H1 (cell line): ENCODE data around the gene SVIL. TPM values are rescaled to one million over a fixed set of nuclear protein-coding genes. Genes with fewer than 3 reads are reported as not detected.

Experiments used
- CTCF ChIA-PET: fragments of 300-600 bp; sonication (Branson Sonifier 250); formaldehyde crosslinking; loops from one replicate; lab custom pipeline; 2021; ENCODE audit not compliant: partially characterized antibody; lab: Charles Lee
- POLR2A ChIA-PET: fragments of 300-600 bp; sonication (Branson Sonifier 250); formaldehyde crosslinking; loops from one replicate; lab custom pipeline; 2021; ENCODE audit warnings: inconsistent platforms; ENCODE audit not compliant: partially characterized antibody; lab: Charles Lee
- DNase-seq, 2 experiments: peaks; one replicate each; pipeline versions ENCODE4 v3.0.0 to v3.0.0-alpha.2; 2010 to 2022; ENCODE audit warnings: low spot score in 2 of 2, low read depth in 1 of 2, mixed read lengths in 1 of 2
- FAIRE-seq: peaks from 2 replicates; lab custom pipeline; 2011; peaks lifted over from hg19 to GRCh38; lab: Jason Lieb, UNC
- H2AFZ ChIP-seq: 2 replicates; pipeline ENCODE4 v1.8.1; 2012; ENCODE audit warnings: low read length, inconsistent platforms
- H2AK5ac ChIP-seq: 2 replicates; pipeline ENCODE4 v1.6.1; 2013; ENCODE audit warnings: low read depth, low read length
- H2BK120ac ChIP-seq: replicated peaks from 2 replicates; pipeline ENCODE3; 2013; ENCODE audit warnings: low read depth, low read length, inconsistent platforms
- H2BK12ac ChIP-seq: 2 replicates; pipeline ENCODE4 v1.6.1; 2013; ENCODE audit warnings: low read depth, low read length
- H2BK15ac ChIP-seq: 2 replicates; pipeline ENCODE4 v1.6.1; 2013; ENCODE audit warnings: low read length
- H2BK20ac ChIP-seq: 2 replicates; pipeline ENCODE4 v1.6.1; 2013; ENCODE audit warnings: low read length
- H2BK5ac ChIP-seq: 2 replicates; pipeline ENCODE4 v1.6.1; 2013; ENCODE audit warnings: low read depth, low read length
- H3K14ac ChIP-seq: 2 replicates; pipeline ENCODE4 v1.6.1; 2013; ENCODE audit warnings: inconsistent platforms; ENCODE audit not compliant: insufficient read length
- H3K18ac ChIP-seq: 2 replicates; pipeline ENCODE4 v1.6.1; 2013; ENCODE audit warnings: low read length; ENCODE audit errors: extremely low read depth
- H3K23ac ChIP-seq: 2 replicates; pipeline ENCODE4 v1.6.1; 2013; ENCODE audit warnings: inconsistent platforms; ENCODE audit not compliant: insufficient read length
- H3K23me2 ChIP-seq: 2 replicates; pipeline ENCODE4 v1.6.1; 2013; ENCODE audit warnings: low read depth, low read length
- H3K27ac ChIP-seq: 2 replicates; pipeline ENCODE4 v1.6.1; 2011; ENCODE audit warnings: low read depth, low read length, inconsistent platforms
- H3K27me3 ChIP-seq, 4 experiments: replicated peaks in 1 of 4; 1 replicate in 1 of 4; 2 replicates in 3 of 4; pipeline versions ENCODE4 v1.6.1 to v1.8.1; 2011 to 2013; ENCODE audit warnings: low read length in 3 of 4, mild to moderate bottlenecking in 3 of 4, inconsistent platforms in 2 of 4, mixed read lengths in 2 of 4, moderate library complexity in 1 of 4; ENCODE audit not compliant: control insufficient read depth in 3 of 4, insufficient read depth in 3 of 4; ENCODE audit errors: extremely low read depth in 1 of 4
- H3K36me3 ChIP-seq, 4 experiments: 2 replicates each; pipeline versions ENCODE4 v1.6.1 to v1.8.1; 2011 to 2013; ENCODE audit warnings: mild to moderate bottlenecking in 4 of 4, low read length in 3 of 4, moderate library complexity in 2 of 4, control low read depth in 1 of 4, inconsistent platforms in 1 of 4; ENCODE audit not compliant: insufficient read depth in 4 of 4, control insufficient read depth in 2 of 4
- H3K4ac ChIP-seq: replicated peaks from 2 replicates; pipeline ENCODE3; 2013; ENCODE audit warnings: low read length, low read depth, mixed read lengths, inconsistent platforms; ENCODE audit not compliant: insufficient read length
- H3K4me1 ChIP-seq, 4 experiments: replicated peaks in 1 of 4; 1 replicate in 1 of 4; 2 replicates in 3 of 4; pipeline versions ENCODE4 v1.6.1 to v1.8.1; 2011 to 2013; ENCODE audit warnings: low read length in 3 of 4, inconsistent platforms in 2 of 4, mixed read lengths in 1 of 4; ENCODE audit not compliant: insufficient read depth in 4 of 4, control insufficient read depth in 3 of 4
- H3K4me2 ChIP-seq, 2 experiments: 2 replicates each; pipeline versions ENCODE4 v1.6.1 to v1.8.1; 2011 to 2013; ENCODE audit warnings: low read depth in 2 of 2, low read length in 2 of 2, control low read depth in 1 of 2, inconsistent platforms in 1 of 2, mild to moderate bottlenecking in 1 of 2; ENCODE audit not compliant: insufficient read depth in 1 of 2
- H3K4me3 ChIP-seq, 4 experiments: fragments of 200-600, 300-600 bp in 1 of 4; sonication (generic), shearing (Covaris generic), sonication (Bioruptor Twin) in 1 of 4; 2 replicates each; pipeline versions ENCODE4 v1.5.1 to v1.8.1; 2011 to 2016; ENCODE audit warnings: low read length in 4 of 4, low read depth in 3 of 4, control low read depth in 2 of 4, inconsistent platforms in 2 of 4, mild to moderate bottlenecking in 2 of 4, mixed read lengths in 1 of 4, moderate library complexity in 1 of 4; ENCODE audit not compliant: insufficient read depth in 2 of 4; ENCODE audit errors: extremely low read depth in 1 of 4
- H3K56ac ChIP-seq: replicated peaks from 2 replicates; pipeline ENCODE3; 2013; ENCODE audit warnings: low read depth, mild to moderate bottlenecking, mixed read lengths, low read length, inconsistent platforms; ENCODE audit not compliant: insufficient read length
- H3K79me1 ChIP-seq: 2 replicates; pipeline ENCODE4 v1.6.1; 2013; ENCODE audit warnings: low read depth, low read length, control low read depth
- H3K79me2 ChIP-seq, 2 experiments: 2 replicates each; pipeline versions ENCODE4 v1.6.1 to v1.8.1; 2012 to 2013; ENCODE audit warnings: low read length in 2 of 2, mild to moderate bottlenecking in 2 of 2, inconsistent platforms in 1 of 2; ENCODE audit not compliant: insufficient read depth in 2 of 2, control insufficient read depth in 1 of 2
- H3K9ac ChIP-seq, 4 experiments: replicated peaks in 1 of 4; 1 replicate in 1 of 4; 2 replicates in 3 of 4; pipeline versions ENCODE4 v1.6.1 to v1.8.1; 2011 to 2013; ENCODE audit warnings: low read depth in 3 of 4, low read length in 3 of 4, control low read depth in 2 of 4, mild to moderate bottlenecking in 2 of 4, moderate library complexity in 2 of 4, inconsistent platforms in 1 of 4; ENCODE audit errors: extremely low read depth in 1 of 4
- H3K9me3 ChIP-seq, 2 experiments: 2 replicates each; pipeline versions ENCODE4 v1.6.1 to v1.8.1; 2012 to 2013; ENCODE audit warnings: mild to moderate bottlenecking in 2 of 2, moderate library complexity in 2 of 2, control low read depth in 1 of 2, inconsistent platforms in 1 of 2, low read depth in 1 of 2, low read length in 1 of 2, mixed read lengths in 1 of 2; ENCODE audit not compliant: insufficient read depth in 2 of 2
- H4K20me1 ChIP-seq, 2 experiments: replicated peaks in 1 of 2; 2 replicates each; pipeline versions ENCODE3 to v1.8.1; 2011 to 2013; ENCODE audit warnings: inconsistent platforms in 2 of 2, low read length in 2 of 2, mild to moderate bottlenecking in 1 of 2; ENCODE audit not compliant: insufficient read depth in 2 of 2, control insufficient read depth in 1 of 2
- H4K5ac ChIP-seq: 2 replicates; pipeline ENCODE4 v1.6.1; 2013; ENCODE audit warnings: low read length, low read depth, mixed read lengths, inconsistent platforms; ENCODE audit not compliant: insufficient read length
- H4K8ac ChIP-seq: 2 replicates; pipeline ENCODE4 v1.8.0; 2013; ENCODE audit warnings: mild to moderate bottlenecking, moderate library complexity, low read length, inconsistent platforms; ENCODE audit not compliant: insufficient read depth; ENCODE audit errors: extremely low read depth
- H4K91ac ChIP-seq: replicated peaks from 2 replicates; pipeline ENCODE3; 2013; ENCODE audit warnings: low read length, mixed read lengths, inconsistent platforms; ENCODE audit not compliant: insufficient read length
- MAX ChIP-seq: IDR thresholded peaks from 2 replicates; pipeline ENCODE4 v1.6.1; 2012; ENCODE audit warnings: inconsistent platforms
- NANOG ChIP-seq: IDR thresholded peaks from 2 replicates; pipeline ENCODE4 v1.6.1; 2011; ENCODE audit warnings: low read length, low read depth, mild to moderate bottlenecking, inconsistent platforms; ENCODE audit not compliant: insufficient read depth, poor library complexity, severe bottlenecking
- RBBP5 ChIP-seq: IDR thresholded peaks from 2 replicates; pipeline ENCODE4 v1.7.1; 2012; ENCODE audit warnings: low read depth, mild to moderate bottlenecking, inconsistent platforms, low read length, moderate library complexity, borderline replicate concordance
- TAF1 ChIP-seq: IDR thresholded peaks from 2 replicates; pipeline ENCODE4 v1.6.1; 2011; ENCODE audit warnings: mild to moderate bottlenecking, low read depth, low read length
- USF2 ChIP-seq: IDR thresholded peaks from 2 replicates; pipeline ENCODE4 v1.6.1; 2011; ENCODE audit warnings: low read length, improper control_type of control experiment
- WGBS, 2 experiments: shearing (Covaris generic) in 1 of 2; methylation state at CpG; one replicate each; pipeline versions ENCODE4 v1.1.6 to v1.1.7; 2013 to 2015; ENCODE audit warnings: low lambda C conversion rate in 2 of 2, mixed read lengths in 2 of 2, inconsistent platforms in 1 of 2, low coverage in 1 of 2, missing lambda C conversion rate in 1 of 2; ENCODE audit not compliant: insufficient replicate concordance in 2 of 2, insufficient coverage in 1 of 2, insufficient read length in 1 of 2; ENCODE audit errors: extremely low coverage in 1 of 2, missing lambda C conversion rate in 1 of 2; 5-methylcytosine and 5-hydroxymethylcytosine counted together
- polyA plus RNA-seq, 7 experiments: library from polyadenylated mRNA; depleted of rRNA in 3 of 7; stranded (reverse) in 5 of 7; unstranded in 2 of 7; fragments of >200 nt in 5 of 7; fragments of 200-250 nt in 2 of 7; gene quantifications; 1 replicate in 5 of 7; 2 replicates in 1 of 7; 4 replicates in 1 of 7; pipeline versions ENCODE4 v1.2.1 to v1.2.3, GENCODE V29; 2011 to 2013; ENCODE audit warnings: missing spikeins in 2 of 7, mixed read lengths in 2 of 7
- total RNA-seq: library from RNA; stranded (reverse); fragmentation: NEBNext Ultra II Directional; extraction: Animal tissue kit (Norgen Biotek cat#: 25700); gene quantifications from 2 replicates; pipeline ENCODE4 v1.2.1, GENCODE V29; 2021

The SVIL gene
- total and polyA plus RNA-seq, 2 of the 8 experiments (the other 6 are each of a cell fraction or from before 2014, with no cell fraction given) = 4.7 to 15.4 TPM

- Histone ChIP-seq H4K20me1 (peaks cover 0 to 1% of the 10 kb centered on the region in 2 experiments), H3K36me3 (peaks cover 0 to 5% (median 0%) of the 10 kb centered on the region in 4 experiments; a peak in 3 of 8 replicates), H3K9ac (no peak overlapping the region), H3K79me1 (no peaks in the 10 kb centered on the region), H3K14ac (no peak overlapping the region), H3K4me1 (peaks cover 0 to 7% (median 4%) of the 10 kb centered on the region in 4 experiments; a peak in 6 of 7 replicates), H3K4me3 (no peak overlapping the region), H3K23me2 (no peaks in the 10 kb centered on the region), H3K79me2 (no peaks in the 10 kb centered on the region), H2AFZ (no peak overlapping the region), H3K9me3 (no peaks in the 10 kb centered on the region), H2AK5ac (no peak overlapping the region), H2BK15ac (0 out of 2 replicates have a peak overlapping the region, but pooled peaks have one; percentile 61), H3K27me3 (no peaks in the 10 kb centered on the region), H2BK5ac (no peak overlapping the region; the same call in 1 of the 2 replicates), H3K23ac (no peak overlapping the region), H3K4me2 (no peak overlapping the region), H3K27ac (no peak overlapping the region), H4K91ac (no peak overlapping the region), H2BK12ac (no peak overlapping the region), H4K5ac (no peak overlapping the region), H3K56ac (no peak overlapping the region), H3K4ac (no peak overlapping the region), H2BK20ac (0 out of 2 replicates have a peak overlapping the region, but pooled peaks have one; percentile 48), H3K18ac (no peak overlapping the region), H2BK120ac (no peak overlapping the region), H4K8ac (no peak overlapping the region)
- 87% methylated on average over 22 of the region's 28 CpGs; no CpG with 5 or more reads in 1 of the 2 experiments for WGBS, 2 experiments
- ChIA-PET POLR2A (interaction anchor here (0.6 kb wide), 2 partner anchors 70 to 119 kb away, joined by 3 to 5 read pairs; no protein-coding TSS in a partner anchor), CTCF (interaction anchor here (1.0 to 4.5 kb wide), 4 partner anchors 9 to 518 kb away, joined by 3 to 25 read pairs (median 16); no protein-coding TSS in a partner anchor)
- TF ChIP-seq NANOG (no peak), USF2 (no peak), TAF1 (no peak), MAX (no peak), RBBP5 (no peak)
- FAIRE-seq = no peak
- DNase-seq = no peak
Observed at GRCh38 chr10:29479981-29480954, 154.5 kb downstream of the SVIL start.
